GM10266 (cell line): ENCODE data around the gene PLPP1.
"Not testable (repeated sequence)": the region's sequence is repeated elsewhere in the genome, so short reads cannot be mapped to it uniquely, and the experiment has no call there.

Experiments
- DNase-seq: peaks from one replicate; pipeline ENCODE4 v3.0.0; 2012; ENCODE audit errors: extremely low spot score
- TF ChIP-seq, protein P1 (sequence below): IDR thresholded peaks from 2 replicates; pipeline ENCODE4 v1.5.1; 2012; ENCODE audit warnings: mild to moderate bottlenecking, low read depth; ENCODE audit not compliant: control insufficient read depth, insufficient read depth; ENCODE audit errors: missing control alignments

PLPP1 gene

DNA sequence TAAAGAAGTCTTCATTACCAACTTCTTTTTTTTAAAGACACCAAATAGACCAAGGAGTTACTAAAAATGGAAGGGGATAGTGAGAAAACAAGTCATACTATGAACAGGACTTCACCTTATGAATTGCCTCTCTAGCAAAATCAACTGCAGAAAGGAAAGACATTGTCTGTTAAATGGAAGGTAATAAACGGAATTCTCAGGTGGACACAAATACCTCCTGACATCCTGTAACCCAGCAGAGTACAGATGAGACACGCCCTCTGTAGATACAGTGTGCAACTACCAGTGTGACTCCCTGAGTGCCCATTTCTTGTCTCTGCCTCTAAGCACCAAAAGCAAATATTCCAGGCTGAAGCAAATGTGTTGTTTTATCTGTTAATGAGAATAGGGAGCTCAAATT, 12.2 kb upstream of the PLPP1 start:
- no peak for DNase-seq

DNA sequence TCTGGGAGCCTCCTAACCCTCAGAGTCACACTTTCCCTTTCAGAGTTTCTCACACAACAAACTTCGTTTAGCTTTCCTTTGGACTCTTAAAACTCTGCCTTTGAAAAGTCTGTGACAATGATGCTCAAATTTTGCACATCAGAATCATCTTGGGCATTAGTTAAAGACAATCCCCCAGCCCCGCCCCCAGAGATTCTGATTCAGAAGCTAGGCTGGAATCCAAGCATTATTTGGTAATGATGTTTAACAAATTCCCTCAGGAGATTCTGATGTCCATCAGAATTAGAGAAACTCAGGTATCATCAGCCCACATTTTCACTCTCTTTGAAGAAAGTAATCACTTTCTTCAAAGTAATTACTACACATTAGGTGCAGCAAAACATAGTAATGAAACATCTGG, 9.6 kb upstream of the PLPP1 start:
- no peak for DNase-seq
- TF ChIP-seq, protein P1, sequence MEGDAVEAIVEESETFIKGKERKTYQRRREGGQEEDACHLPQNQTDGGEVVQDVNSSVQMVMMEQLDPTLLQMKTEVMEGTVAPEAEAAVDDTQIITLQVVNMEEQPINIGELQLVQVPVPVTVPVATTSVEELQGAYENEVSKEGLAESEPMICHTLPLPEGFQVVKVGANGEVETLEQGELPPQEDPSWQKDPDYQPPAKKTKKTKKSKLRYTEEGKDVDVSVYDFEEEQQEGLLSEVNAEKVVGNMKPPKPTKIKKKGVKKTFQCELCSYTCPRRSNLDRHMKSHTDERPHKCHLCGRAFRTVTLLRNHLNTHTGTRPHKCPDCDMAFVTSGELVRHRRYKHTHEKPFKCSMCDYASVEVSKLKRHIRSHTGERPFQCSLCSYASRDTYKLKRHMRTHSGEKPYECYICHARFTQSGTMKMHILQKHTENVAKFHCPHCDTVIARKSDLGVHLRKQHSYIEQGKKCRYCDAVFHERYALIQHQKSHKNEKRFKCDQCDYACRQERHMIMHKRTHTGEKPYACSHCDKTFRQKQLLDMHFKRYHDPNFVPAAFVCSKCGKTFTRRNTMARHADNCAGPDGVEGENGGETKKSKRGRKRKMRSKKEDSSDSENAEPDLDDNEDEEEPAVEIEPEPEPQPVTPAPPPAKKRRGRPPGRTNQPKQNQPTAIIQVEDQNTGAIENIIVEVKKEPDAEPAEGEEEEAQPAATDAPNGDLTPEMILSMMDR: no peak

More for the DNA sequence above, 12.2 kb upstream of the PLPP1 start:
- TF ChIP-seq, protein P1: no peak

DNA sequence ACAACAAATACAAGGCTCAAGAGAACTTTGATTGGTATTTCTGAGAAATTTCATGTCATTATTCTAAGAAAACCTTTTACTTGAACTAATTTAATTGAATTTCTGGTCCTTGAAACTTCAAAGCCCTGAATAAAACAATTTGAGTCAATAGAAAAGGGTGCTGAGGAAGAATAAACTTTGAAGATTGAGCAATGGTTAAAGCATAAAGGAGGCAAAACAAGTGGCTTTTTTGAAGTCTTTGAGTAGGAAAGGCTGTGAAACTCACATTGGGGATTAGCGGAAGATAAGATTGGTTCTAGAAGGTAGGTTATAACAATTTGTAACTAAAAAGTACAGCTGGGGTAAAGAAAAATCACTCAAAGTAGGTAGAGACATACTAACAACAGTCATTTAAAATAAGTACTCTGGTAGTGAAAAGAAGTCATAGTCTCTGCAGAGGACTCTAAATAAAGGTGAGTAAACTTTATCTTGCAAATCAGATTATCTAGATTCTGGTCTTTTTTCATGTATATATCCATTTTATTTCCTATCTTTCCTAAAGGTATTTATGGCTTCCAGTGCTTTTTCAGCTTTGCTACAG, 6.4 kb upstream of the PLPP1 start:
- DNase-seq: no peak
- TF ChIP-seq, protein P1: no peak

DNA sequence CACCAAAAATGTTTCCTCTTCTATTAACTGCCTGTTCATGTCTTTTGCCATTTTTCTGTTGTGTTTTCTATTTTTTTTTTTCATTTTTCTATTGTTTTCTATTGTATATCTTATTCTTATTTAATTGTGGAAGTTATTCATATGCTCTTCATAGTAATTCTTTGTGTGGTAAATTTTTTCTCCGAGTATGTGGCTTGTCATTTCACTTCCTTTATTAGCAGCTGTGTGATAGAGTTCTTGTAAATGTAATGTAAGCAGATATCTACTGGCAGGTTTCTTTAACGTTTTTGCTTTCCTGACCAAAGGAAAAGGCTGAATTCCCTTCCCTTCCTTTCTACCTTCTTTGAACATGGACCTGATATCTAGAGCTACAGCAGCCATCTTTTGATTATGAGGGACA, 5.8 kb upstream of the PLPP1 start:
- no peak for DNase-seq
- TF ChIP-seq, protein P1: no peak

DNA sequence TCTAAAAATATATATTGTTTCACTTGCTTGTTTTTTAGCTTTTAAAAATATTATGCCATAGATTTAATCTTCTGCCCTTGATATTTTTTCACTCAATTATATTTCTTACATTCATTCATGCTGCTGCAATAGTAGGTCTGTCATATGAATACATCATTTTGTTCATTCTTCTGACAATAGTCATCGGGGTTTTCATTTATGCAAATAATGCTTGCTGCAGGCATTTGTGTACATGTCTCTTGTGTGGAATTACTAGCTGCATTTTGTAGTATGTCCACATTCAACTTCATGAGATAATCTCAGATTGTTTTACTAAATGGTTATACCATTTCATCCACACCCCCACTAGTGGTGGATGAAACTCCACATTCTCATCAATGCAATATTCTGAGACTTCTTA, 5.3 kb upstream of the PLPP1 start:
- TF ChIP-seq, protein P1: no peak

DNA sequence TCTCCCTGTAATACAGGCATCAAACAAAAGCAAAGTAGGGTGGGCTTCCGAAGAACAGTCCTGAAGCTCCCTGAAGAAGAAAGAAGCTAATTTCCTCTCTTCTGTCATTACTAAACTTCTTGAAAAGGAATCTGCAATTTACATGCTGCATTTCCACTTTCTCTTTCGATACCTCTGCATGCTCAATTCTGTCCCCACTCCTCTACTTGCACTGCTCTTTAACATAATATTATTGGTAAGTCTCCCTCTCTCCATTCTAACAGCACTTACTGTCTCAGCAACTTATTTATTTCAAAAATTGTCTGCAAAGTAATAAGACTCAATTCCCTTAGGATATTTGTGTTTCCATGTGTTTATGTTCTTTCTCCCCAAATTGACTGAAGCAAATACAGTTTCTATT, 3.9 kb upstream of the PLPP1 start:
- DNase-seq: peak; percentile 66
- TF ChIP-seq, protein P1: no peak

More for the DNA sequence above, 5.3 kb upstream of the PLPP1 start:
- no peak for DNase-seq

DNA sequence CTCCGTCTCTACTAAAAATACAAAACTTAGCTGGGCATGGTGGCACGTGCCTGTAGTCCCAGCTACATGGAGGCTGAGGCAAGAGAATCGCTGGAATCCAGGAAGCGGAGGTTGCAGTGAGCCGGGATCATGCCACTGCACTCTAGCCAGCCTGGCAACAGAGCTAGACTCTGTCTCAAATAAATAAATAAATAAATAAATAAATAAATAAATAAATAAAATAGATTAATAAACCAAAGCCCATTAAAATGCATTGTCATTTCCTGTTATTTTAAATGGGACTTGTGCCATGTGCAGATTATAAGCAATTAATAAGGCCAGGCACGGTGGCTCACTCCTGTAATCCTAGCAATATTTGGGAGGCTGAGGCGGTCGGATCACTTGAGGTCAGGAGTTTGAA, 2.6 kb upstream of the PLPP1 start:
- not testable (repeated sequence) for DNase-seq
